HCT116 (cell line): ENCODE measurements around the gene SP4. TPM values are rescaled to one million over a fixed set of nuclear protein-coding genes. Genes with fewer than 3 reads are reported as not detected.

ENCODE experiments used
- ATAC-seq: fragments of 200-7000 bp; cut with Tn5 transposase; 2 replicates; pipeline ENCODE4 v1.9.1; 2020; ENCODE audit warnings: mild to moderate bottlenecking, moderate library complexity
- BruUV-seq: library from RNA; stranded (reverse); fragments of 400-500 nt; replicated peaks from 2 replicates; lab custom pipeline; 2021; lab: Mats Ljungman, UMichigan
- CTCF ChIA-PET: fragments of 300-600 bp; sonication (Branson Sonifier 250); formaldehyde crosslinking; loops from one replicate; lab custom pipeline; 2021; ENCODE audit warnings: antibody characterized with exemption; lab: Charles Lee
- POLR2A ChIA-PET: fragments of 300-600, 350-600 bp; sonication (Branson Sonifier 250); formaldehyde crosslinking; loops from one replicate; lab custom pipeline; 2021; ENCODE audit warnings: antibody characterized with exemption; lab: Charles Lee
- RAD21 ChIA-PET, 2 experiments: fragments of 300-600 bp; sonication (Branson Sonifier 250); formaldehyde crosslinking; loops; one replicate each; lab custom pipeline; 2023; ENCODE audit warnings: low total read pairs in 2 of 2; ENCODE audit not compliant: uncharacterized antibody in 2 of 2, unreplicated experiment in 2 of 2, low non-redundant PET in 1 of 2; lab: Charles Lee
- DNase-seq: peaks from one replicate; pipeline ENCODE4 v3.0.0-alpha.2; 2010; ENCODE audit warnings: low read depth, low spot score
- H2AFZ ChIP-seq: fragments of 200-600 bp; shearing (Covaris generic), sonication (generic); 2 replicates; pipeline ENCODE4 v1.6.1; 2017; ENCODE audit warnings: low read depth, mixed run types, mixed read lengths, antibody characterized with exemption, low read length; ENCODE audit not compliant: poor library complexity, severe bottlenecking
- H3K27ac ChIP-seq: 2 replicates; pipeline ENCODE4 v1.5.1; 2012; ENCODE audit warnings: low read depth, low read length
- H3K27me3 ChIP-seq: fragments of 200-600 bp; sonication (generic); 2 replicates; pipeline ENCODE4 v1.6.1; 2016; ENCODE audit warnings: mixed run types, low read length, mixed read lengths; ENCODE audit not compliant: insufficient read depth
- H3K36me3 ChIP-seq, 2 experiments: fragments of 200-500 bp in 1 of 2; fragments of 200-600 bp in 1 of 2; sonication (Bioruptor generic) in 1 of 2; sonication (generic) in 1 of 2; 2 replicates each; pipeline versions ENCODE4 v1.5.1 to v1.6.1; 2014 to 2016; ENCODE audit warnings: low read length in 2 of 2, inconsistent platforms in 1 of 2, mixed read lengths in 1 of 2, mixed run types in 1 of 2; ENCODE audit not compliant: insufficient read depth in 2 of 2, control insufficient read depth in 1 of 2
- H3K4me1 ChIP-seq, 2 experiments: fragments of 200-600 bp in 1 of 2; sonication (generic) in 1 of 2; 2 replicates each; pipeline versions ENCODE4 v1.5.1 to v1.6.1; 2012 to 2017; ENCODE audit warnings: low read length in 2 of 2, inconsistent platforms in 1 of 2, mild to moderate bottlenecking in 1 of 2, mixed read lengths in 1 of 2, mixed run types in 1 of 2, moderate library complexity in 1 of 2; ENCODE audit not compliant: insufficient read depth in 2 of 2, control insufficient read depth in 1 of 2
- H3K4me2 ChIP-seq: fragments of 200-600 bp; sonication (generic); 2 replicates; pipeline ENCODE4 v1.6.1; 2017; ENCODE audit warnings: mixed run types, low read length, mixed read lengths
- H3K4me3 ChIP-seq, 2 experiments: fragments of 200-600 bp in 1 of 2; sonication (generic) in 1 of 2; replicated peaks in 1 of 2; 2 replicates each; pipeline ENCODE4 v1.5.1; 2011 to 2016; ENCODE audit warnings: low read length in 2 of 2, control low read depth in 1 of 2, low read depth in 1 of 2, mild to moderate bottlenecking in 1 of 2, mixed read lengths in 1 of 2, mixed run types in 1 of 2
- H3K79me2 ChIP-seq: fragments of 200-600 bp; sonication (generic); 2 replicates; pipeline ENCODE4 v1.6.1; 2017; ENCODE audit warnings: mild to moderate bottlenecking, mixed run types, low read length, moderate library complexity, mixed read lengths; ENCODE audit not compliant: insufficient read depth
- H3K9ac ChIP-seq: fragments of 200-600 bp; sonication (generic); 2 replicates; pipeline ENCODE4 v1.6.1; 2016; ENCODE audit warnings: low read length, mixed read lengths
- H3K9me2 ChIP-seq: fragments of 200-600 bp; sonication (generic), shearing (Covaris generic); 2 replicates; pipeline ENCODE4 v1.6.1; 2017; ENCODE audit warnings: mixed run types, mild to moderate bottlenecking, moderate library complexity; ENCODE audit not compliant: insufficient read depth
- H3K9me3 ChIP-seq, 2 experiments: fragments of 200-500 bp in 1 of 2; fragments of 200-600 bp in 1 of 2; sonication (Bioruptor generic) in 1 of 2; sonication (generic) in 1 of 2; 2 replicates each; pipeline ENCODE4 v1.6.1; 2014 to 2017; ENCODE audit warnings: low read length in 2 of 2, mixed read lengths in 2 of 2, inconsistent platforms in 1 of 2, low read depth in 1 of 2, mild to moderate bottlenecking in 1 of 2, mixed run types in 1 of 2, moderate library complexity in 1 of 2; ENCODE audit not compliant: control insufficient read depth in 1 of 2, insufficient read depth in 1 of 2
- H4K20me1 ChIP-seq: fragments of 200-600 bp; sonication (generic), shearing (Covaris generic); 2 replicates; pipeline ENCODE4 v1.6.1; 2017; ENCODE audit warnings: mixed run types, mild to moderate bottlenecking, moderate library complexity; ENCODE audit not compliant: insufficient read depth
- CBX3 ChIP-seq: IDR thresholded peaks from 2 replicates; pipeline ENCODE4 v1.6.1; 2012; ENCODE audit warnings: low read depth
- CEBPB ChIP-seq: IDR thresholded peaks from 2 replicates; pipeline ENCODE4 v1.6.1; 2012; ENCODE audit warnings: low read depth
- EGR1 ChIP-seq: IDR thresholded peaks from 2 replicates; pipeline ENCODE4 v1.6.1; 2012; ENCODE audit warnings: low read depth
- ELF1 ChIP-seq: IDR thresholded peaks from 2 replicates; pipeline ENCODE4 v1.6.1; 2012; ENCODE audit warnings: low read depth, borderline replicate concordance
- EZH2 ChIP-seq: fragments of 200-600 bp; sonication (generic); IDR thresholded peaks from 2 replicates; pipeline ENCODE4 v1.6.1; 2017; ENCODE audit warnings: antibody characterized with exemption, mixed run types
- FOSL1 ChIP-seq: IDR thresholded peaks from 2 replicates; pipeline ENCODE4 v1.6.1; 2012; ENCODE audit warnings: low read depth
- POLR2A ChIP-seq: IDR thresholded peaks from 2 replicates; pipeline ENCODE4 v1.7.0; 2011; ENCODE audit warnings: borderline replicate concordance; ENCODE audit not compliant: insufficient read depth, insufficient read length; ENCODE audit errors: extremely low read depth
- RAD21 ChIP-seq: IDR thresholded peaks from 2 replicates; pipeline ENCODE4 v1.6.1; 2012; ENCODE audit warnings: low read depth, mild to moderate bottlenecking
- SIN3A ChIP-seq: IDR thresholded peaks from 2 replicates; pipeline ENCODE4 v1.6.1; 2012; ENCODE audit warnings: low read depth
- SP1 ChIP-seq: IDR thresholded peaks from 2 replicates; pipeline ENCODE4 v1.6.1; 2012; ENCODE audit warnings: low read depth
- SRF ChIP-seq: IDR thresholded peaks from 2 replicates; pipeline ENCODE4 v1.6.1; 2012; ENCODE audit warnings: low read depth
- TCF7L2 ChIP-seq: IDR thresholded peaks from 2 replicates; pipeline ENCODE4 v1.7.0; 2011; ENCODE audit warnings: borderline replicate concordance, inconsistent platforms; ENCODE audit not compliant: insufficient read depth, insufficient read length; ENCODE audit errors: extremely low read depth
- YY1 ChIP-seq: IDR thresholded peaks from 2 replicates; pipeline ENCODE4 v1.6.1; 2011; ENCODE audit warnings: low read length, low read depth, moderate library complexity, mild to moderate bottlenecking; ENCODE audit not compliant: insufficient replicate concordance; ENCODE audit errors: extremely low read depth
- intact Hi-C: fragments of 100-400 bp; cut with micrococcal nuclease; formaldehyde crosslinking; loops from 2 replicates; pipeline ENCODE4 v1.10.0; 2022
- total RNA-seq: library from RNA; stranded (reverse); gene quantifications from one replicate; pipeline ENCODE4 v1.2.1, GENCODE V29; 2021; ENCODE audit not compliant: unreplicated experiment
- TF ChIP-seq, protein P1 (sequence below), 3 experiments: fragments of 200-600 bp in 1 of 3; sonication (generic) in 1 of 3; IDR thresholded peaks in 2 of 3; conservative IDR thresholded peaks in 1 of 3; 2 replicates each; pipeline ENCODE4 v1.5.1; 2012 to 2017; ENCODE audit warnings: low read depth in 2 of 3, low read length in 2 of 3, antibody characterized with exemption in 1 of 3, borderline replicate concordance in 1 of 3, control low read depth in 1 of 3, mild to moderate bottlenecking in 1 of 3, mixed read lengths in 1 of 3, mixed run types in 1 of 3, moderate library complexity in 1 of 3; ENCODE audit not compliant: insufficient read depth in 1 of 3
- TF ChIP-seq, protein P2 (sequence below): IDR thresholded peaks from 2 replicates; pipeline ENCODE4 v1.6.1; 2011; ENCODE audit warnings: mild to moderate bottlenecking, low read length, moderate library complexity; ENCODE audit not compliant: insufficient replicate concordance; ENCODE audit errors: extremely low read depth

The SP4 gene
- total RNA-seq, 1 experiment from 2014 or later: 7.6 TPM

DNA sequence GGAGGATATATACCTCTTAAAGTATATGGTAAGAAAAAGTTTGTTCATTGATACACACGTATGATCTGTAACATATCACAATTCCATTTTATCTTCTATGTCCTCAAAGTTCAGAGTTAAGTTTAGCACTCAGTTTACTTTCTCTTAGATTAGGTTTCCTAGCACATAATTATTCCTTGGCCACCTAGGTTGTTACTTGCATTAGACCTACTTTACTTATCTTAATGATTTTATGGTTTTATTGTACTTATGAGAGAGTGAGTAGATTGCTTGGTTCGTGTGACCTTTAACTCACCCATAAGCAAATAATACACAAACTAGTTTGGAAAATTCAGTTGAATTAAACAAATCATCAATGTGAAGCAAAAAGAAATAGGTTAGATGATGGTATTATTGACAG lies 33.9 kb upstream of the SP4 start:
- Histone ChIP-seq H3K9me2 (no peaks in the 10 kb centered on the region), H4K20me1 (no peaks in the 10 kb centered on the region), H3K9me3 (no peaks in the 10 kb centered on the region), H3K4me1 (no peaks in the 10 kb centered on the region), H3K27me3 (no peaks in the 10 kb centered on the region), H3K4me3 (no peak overlapping the region), H3K36me3 (no peaks in the 10 kb centered on the region), H3K9ac (no peak overlapping the region), H2AFZ (no peak overlapping the region), H3K79me2 (no peaks in the 10 kb centered on the region), H3K27ac (no peak overlapping the region), H3K4me2 (no peak overlapping the region)
- ATAC-seq: no peak
- intact Hi-C loops: no loop called here
- no TSS peak for BruUV-seq
- ChIA-PET RAD21 (no interaction called here), POLR2A (no interaction called here), CTCF (no interaction called here)
- DNase-seq: no peak
- TF ChIP-seq ELF1: no peak

DNA sequence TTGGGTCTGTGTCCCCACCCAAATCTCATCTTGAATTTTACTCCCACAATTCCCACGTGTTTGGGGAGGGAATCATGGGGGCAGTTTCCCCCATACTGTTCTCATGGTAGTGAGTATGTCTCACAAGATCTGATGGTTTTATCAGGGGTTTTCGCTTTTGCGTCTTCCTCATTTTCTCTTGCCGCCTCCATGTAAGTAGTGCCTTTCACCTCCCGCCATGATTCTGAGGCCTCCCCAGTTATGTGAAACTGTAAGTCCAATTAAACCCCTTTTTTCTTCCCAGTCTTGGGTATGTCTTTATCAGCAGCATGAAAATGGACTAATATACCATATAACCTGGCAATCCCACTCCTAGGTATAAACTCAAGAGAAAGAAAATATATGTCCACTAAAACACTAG lies 25.9 kb upstream of the SP4 start:
- Histone ChIP-seq H3K36me3 (no peaks in the 10 kb centered on the region), H3K79me2 (no peaks in the 10 kb centered on the region), H3K9ac (no peak overlapping the region), H2AFZ (no peak overlapping the region), H3K9me2 (no peaks in the 10 kb centered on the region), H3K9me3 (no peaks in the 10 kb centered on the region), H4K20me1 (no peaks in the 10 kb centered on the region), H3K27ac (no peak overlapping the region), H3K27me3 (no peaks in the 10 kb centered on the region), H3K4me3 (no peak overlapping the region), H3K4me2 (no peak overlapping the region), H3K4me1 (no peaks in the 10 kb centered on the region)
- POLR2A ChIA-PET: no interaction called here
- intact Hi-C loops: no loop called here
- CTCF ChIA-PET: no interaction called here
- BruUV-seq: no TSS peak
- ATAC-seq: no peak
- no peak for DNase-seq
- RAD21 ChIA-PET: no interaction called here
- TF ChIP-seq CBX3 (no peak), POLR2A (no peak), SP1 (no peak), RAD21 (no peak), ELF1 (no peak), SRF (no peak), SIN3A (no peak), YY1 (no peak), TCF7L2 (no peak), CEBPB (no peak), EZH2 (no peak), FOSL1 (no peak), EGR1 (no peak)
- TF ChIP-seq, protein P1, sequence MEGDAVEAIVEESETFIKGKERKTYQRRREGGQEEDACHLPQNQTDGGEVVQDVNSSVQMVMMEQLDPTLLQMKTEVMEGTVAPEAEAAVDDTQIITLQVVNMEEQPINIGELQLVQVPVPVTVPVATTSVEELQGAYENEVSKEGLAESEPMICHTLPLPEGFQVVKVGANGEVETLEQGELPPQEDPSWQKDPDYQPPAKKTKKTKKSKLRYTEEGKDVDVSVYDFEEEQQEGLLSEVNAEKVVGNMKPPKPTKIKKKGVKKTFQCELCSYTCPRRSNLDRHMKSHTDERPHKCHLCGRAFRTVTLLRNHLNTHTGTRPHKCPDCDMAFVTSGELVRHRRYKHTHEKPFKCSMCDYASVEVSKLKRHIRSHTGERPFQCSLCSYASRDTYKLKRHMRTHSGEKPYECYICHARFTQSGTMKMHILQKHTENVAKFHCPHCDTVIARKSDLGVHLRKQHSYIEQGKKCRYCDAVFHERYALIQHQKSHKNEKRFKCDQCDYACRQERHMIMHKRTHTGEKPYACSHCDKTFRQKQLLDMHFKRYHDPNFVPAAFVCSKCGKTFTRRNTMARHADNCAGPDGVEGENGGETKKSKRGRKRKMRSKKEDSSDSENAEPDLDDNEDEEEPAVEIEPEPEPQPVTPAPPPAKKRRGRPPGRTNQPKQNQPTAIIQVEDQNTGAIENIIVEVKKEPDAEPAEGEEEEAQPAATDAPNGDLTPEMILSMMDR (IDR thresholded peaks at IDR 0.05 in 2 of 3, conservative IDR thresholded peaks at IDR 0.05 in 1 of 3; ENCODE audit: borderline replicate concordance in 1 of 3, insufficient read depth in 1 of 3, low read depth in 2 of 3, low read length in 2 of 3): no peak
- TF ChIP-seq, protein P2, sequence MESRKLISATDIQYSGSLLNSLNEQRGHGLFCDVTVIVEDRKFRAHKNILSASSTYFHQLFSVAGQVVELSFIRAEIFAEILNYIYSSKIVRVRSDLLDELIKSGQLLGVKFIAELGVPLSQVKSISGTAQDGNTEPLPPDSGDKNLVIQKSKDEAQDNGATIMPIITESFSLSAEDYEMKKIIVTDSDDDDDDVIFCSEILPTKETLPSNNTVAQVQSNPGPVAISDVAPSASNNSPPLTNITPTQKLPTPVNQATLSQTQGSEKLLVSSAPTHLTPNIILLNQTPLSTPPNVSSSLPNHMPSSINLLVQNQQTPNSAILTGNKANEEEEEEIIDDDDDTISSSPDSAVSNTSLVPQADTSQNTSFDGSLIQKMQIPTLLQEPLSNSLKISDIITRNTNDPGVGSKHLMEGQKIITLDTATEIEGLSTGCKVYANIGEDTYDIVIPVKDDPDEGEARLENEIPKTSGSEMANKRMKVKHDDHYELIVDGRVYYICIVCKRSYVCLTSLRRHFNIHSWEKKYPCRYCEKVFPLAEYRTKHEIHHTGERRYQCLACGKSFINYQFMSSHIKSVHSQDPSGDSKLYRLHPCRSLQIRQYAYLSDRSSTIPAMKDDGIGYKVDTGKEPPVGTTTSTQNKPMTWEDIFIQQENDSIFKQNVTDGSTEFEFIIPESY: no peak
